GM18868 (cell line): ENCODE measurements around the gene KCNH5.

Experiments used
- ATAC-seq: cut with Tn5 transposase; IDR thresholded peaks from one replicate; pipeline ENCODE4 v1.9.1; 2021; ENCODE audit warnings: mild to moderate bottlenecking, moderate library complexity; ENCODE audit not compliant: unreplicated experiment

KCNH5 gene

GRCh38 chr14:63009495-63009894, 35.8 kb downstream of the KCNH5 start:
- ATAC-seq: no peak

DNA sequence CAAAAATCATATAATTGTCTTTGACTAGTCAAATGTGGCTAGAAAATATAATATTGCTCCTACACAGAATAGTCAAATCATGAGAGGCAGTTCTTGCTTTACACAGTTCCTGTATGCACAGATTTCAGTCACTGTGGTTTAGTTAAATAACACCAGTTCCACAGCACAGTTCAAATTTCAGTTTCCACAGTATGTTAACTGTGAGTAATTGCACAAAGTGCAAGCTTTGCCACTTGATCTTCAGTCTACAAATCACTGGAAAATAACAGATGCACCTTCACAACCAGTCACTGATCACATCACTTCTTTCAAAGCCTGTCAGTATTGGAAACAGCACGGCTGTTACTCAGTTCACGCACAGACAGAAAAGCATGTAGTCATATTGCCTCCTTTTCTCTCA, 38.7 kb downstream of the KCNH5 start:
- ATAC-seq: no peak

GRCh38 chr14:62994096-62994495, 51.2 kb downstream of the KCNH5 start:
- no peak for ATAC-seq

- ATAC-seq: no peak
Observed at GRCh38 chr14:62988967-62989366, 56.3 kb downstream of the KCNH5 start.

DNA sequence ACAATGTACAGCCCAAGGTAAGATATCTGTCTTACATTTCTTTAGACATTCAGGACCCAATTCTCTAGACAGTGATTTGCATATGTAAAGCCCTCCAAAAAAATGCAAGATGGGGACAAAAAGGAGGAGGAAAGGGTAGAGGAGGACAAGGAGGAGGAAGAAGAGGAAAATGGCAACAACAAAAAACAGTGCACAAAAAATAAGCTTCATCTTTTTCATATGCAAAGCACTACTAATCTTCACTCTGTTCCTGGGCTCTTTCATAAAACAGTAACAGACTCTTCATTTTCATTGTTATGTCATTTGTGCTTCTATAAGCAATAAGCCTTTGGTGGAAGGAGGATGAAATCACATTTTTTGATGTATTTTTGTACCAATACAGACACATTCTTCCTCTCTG, 61.4 kb downstream of the KCNH5 start:
- no peak for ATAC-seq

GRCh38 chr14:62980693-62981092, 64.6 kb downstream of the KCNH5 start:
- no peak for ATAC-seq

DNA sequence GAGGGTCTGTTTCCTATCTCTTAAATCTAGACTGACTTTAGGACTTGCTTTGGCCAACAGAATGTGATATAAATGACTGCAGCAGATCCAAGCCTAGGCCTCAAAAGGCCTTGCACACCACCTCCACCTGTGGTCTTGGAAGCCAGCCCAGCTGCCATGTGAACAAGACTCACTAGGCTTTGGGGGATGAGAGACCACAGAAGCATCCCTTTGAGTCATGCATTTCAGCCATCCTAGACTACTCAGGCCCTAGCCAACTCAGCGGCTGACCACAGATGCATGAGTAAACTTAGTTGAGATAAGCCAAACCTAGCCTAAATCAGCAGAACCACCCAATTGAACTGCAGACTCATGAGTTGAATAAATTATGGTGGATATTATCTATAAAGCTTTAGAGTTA, 87.7 kb downstream of the KCNH5 start:
- ATAC-seq: no peak

DNA sequence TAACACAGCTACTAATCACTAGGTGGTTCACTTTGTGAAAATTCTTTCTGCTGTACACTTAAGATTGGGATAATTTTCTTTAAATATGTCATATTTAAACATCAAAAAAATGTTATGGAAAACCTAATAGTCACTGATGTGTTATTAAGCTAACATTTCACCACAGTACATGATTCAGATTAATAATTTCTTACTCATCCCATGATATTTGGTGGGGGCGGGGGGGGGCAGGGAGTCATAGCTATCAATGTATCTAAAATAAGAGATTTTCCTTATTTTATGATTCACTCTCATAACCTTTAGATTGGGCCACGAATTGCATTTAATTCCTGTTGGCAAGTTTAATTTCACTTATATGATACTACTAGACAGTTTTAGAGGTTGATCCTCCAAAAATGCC, 88.8 kb downstream of the KCNH5 start:
- no peak for ATAC-seq

- ATAC-seq: no peak
Observed at GRCh38 chr14:62954165-62954564, 91.1 kb downstream of the KCNH5 start.

GRCh38 chr14:62952226-62952625, 93.0 kb downstream of the KCNH5 start:
- ATAC-seq: no peak

GRCh38 chr14:62947301-62947700, 98.0 kb downstream of the KCNH5 start:
- no peak for ATAC-seq

GRCh38 chr14:62946221-62946620, 99.0 kb downstream of the KCNH5 start:
- ATAC-seq: no peak

DNA sequence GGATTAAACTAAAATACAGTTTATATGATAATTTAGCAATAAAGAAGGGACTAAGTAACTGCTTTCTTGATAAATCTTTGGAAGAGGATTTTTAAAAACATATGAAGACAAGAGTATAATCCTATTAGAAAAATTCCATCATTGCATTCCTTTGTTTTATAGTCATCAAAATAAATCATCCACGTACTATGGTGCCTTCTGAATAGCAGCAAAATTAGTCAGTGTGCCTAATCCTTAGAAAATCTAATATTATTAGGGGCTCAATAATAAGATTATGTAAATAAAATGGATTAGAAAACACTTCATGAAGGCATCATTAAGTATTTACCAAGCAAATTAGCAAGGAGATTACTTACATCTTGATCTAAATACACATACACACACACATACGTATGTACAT, 102.1 kb downstream of the KCNH5 start:
- ATAC-seq: no peak

DNA sequence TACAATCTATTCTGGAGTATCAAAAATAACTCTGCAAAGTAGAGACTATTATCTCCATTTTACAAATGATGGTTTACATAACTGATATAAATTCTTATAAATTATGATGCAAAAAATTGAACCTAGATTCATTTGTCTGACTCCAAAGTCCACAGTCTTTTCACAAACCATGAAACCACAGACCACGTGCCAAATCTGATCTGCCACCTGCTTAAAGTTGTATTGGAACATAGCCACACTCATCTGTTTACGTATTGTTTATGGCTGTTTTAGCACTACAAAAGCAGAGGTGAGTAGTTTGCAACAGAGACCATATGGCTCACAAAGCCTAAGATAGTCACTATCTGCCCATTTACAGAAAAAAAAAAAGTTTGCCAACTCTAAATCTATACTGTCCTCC, 105.3 kb downstream of the KCNH5 start:
- ATAC-seq: no peak

GRCh38 chr14:62938778-62939177, 106.5 kb downstream of the KCNH5 start:
- ATAC-seq: no peak

DNA sequence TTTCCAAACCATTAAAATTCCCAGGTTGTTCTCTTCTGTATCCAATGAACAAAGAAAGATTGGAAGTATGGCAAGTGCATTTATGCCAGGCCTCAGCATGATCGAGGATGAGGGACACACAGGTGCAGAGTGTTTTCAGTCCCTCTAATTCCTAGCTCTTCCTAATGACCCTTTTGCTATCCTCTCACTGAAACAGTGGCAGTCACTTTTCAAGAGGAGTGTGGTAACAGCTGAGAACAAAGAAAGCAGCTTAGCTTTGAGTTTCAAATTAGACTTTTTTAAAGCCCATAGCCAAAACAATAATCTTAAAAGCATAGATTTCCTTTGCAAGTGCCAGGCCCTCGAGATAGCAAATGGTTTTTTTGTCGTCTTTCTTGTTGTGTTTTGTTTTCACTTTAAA, 110.8 kb downstream of the KCNH5 start:
- ATAC-seq: no peak

DNA sequence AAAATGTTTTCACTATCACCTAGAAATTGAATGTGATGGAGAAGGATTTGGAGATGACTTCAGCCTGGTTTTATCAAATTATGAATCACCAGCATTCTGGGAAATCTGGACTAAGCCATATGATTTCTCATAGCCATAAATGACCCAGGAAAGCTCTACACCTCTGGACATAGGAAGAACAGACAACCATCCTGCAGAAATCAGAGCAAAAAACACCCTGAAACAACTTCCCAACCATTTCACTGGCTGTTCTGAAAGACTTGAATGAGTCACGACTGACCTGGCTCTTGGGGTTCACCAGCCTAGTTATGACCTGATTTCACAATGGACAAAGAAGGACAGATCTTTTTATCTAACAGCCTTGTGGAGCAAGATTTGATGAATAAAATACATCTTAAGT, 123.8 kb downstream of the KCNH5 start:
- ATAC-seq: no peak

- ATAC-seq: no peak
Observed at GRCh38 chr14:62916551-62916950, 128.7 kb downstream of the KCNH5 start.

DNA sequence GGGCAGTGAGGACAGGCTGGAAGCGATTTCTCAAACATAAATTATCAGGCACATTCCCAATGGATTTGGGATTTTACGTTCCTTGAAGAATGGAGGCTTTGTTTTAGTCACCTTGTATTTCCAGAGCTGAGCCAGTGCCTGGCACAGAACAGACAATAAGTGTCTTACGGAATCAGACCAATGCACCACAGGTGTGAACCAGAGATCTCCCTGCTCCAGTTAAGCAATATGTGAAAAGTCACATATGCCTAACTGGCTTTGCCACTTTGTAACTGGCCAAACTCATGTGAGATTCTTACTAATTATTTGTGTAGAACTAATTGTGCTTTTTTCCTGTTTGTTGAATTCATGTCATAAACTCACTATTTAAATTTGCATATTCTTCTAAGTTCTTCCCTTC, 130.4 kb downstream of the KCNH5 start:
- no peak for ATAC-seq

DNA sequence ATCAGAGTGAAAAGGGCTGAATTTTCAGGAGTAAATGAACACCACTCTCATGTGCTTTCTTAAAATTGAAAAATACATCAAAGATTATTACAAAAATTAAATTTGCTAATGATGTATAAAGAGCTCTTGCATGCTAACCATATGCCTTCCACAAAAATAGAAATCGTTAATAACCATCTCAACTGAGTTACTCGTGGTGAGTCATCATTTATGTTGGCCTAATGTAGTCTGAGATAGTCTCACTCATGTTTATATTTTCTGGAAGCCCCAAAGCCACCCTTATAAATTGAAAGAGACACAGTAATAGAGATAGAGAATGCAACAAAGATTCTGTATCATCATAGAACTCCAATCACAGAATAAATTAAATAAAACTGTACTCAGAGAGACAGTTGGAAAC, 131.2 kb downstream of the KCNH5 start:
- ATAC-seq: no peak

GRCh38 chr14:62908506-62908905, 136.8 kb downstream of the KCNH5 start:
- no peak for ATAC-seq

DNA sequence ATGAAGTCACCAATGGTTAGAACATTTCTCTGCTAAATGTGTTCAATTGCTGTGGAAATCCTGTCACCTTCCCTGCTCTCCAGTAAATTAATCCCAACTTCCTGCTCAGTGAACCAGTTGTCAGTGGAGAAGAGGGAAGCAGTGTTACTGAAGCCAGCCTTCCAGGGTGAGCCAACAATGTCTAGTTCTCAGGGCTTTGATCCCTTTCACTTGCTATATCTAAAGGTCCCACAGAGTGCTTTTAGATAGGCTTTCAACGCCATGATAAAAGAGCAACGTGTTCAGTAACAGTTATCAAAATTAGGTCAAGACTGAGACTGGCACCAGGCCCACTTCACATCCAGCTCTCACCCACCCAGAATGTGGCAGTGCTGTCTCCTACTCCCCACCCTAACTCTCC, 139.7 kb downstream of the KCNH5 start:
- no peak for ATAC-seq

DNA sequence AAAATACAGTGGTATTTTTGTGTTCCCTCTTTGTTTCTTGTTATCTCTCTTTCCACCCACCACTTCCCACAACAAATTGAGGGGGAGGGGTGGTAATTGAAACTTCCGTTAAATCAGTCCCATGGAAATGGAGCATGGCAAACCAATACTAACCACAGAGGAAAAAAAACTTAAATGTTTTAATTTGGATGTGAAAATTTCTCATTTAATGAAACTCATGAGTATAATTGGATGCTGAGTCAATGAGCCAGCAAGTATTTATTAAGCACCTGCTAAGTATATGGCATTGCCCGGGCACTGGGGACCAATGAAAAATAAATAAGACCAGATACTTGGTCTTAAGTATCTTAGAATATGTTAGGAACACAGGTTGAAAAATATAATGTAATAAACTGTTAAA, 147.5 kb downstream of the KCNH5 start:
- ATAC-seq: no peak

- no peak for ATAC-seq
Observed at GRCh38 chr14:62896932-62897456, 148.3 kb downstream of the KCNH5 start.
